A673 (cell line): ENCODE results near the gene DCP1B.

Experiments used
- EZH2 ChIP-seq: fragments of 200-600 bp; sonication (generic); IDR thresholded peaks from 2 replicates; pipeline ENCODE4 v1.6.1; 2017; ENCODE audit warnings: borderline replicate concordance, low read depth, mild to moderate bottlenecking, mixed read lengths, antibody characterized with exemption, low read length; ENCODE audit not compliant: poor library complexity, severe bottlenecking
- TF ChIP-seq, protein P1 (sequence below): fragments of 300-800, 200-600 bp; sonication (generic); conservative IDR thresholded peaks from 2 replicates; pipeline ENCODE4 v1.5.1; 2017; ENCODE audit warnings: low read depth, mild to moderate bottlenecking, antibody characterized with exemption, low read length, moderate library complexity, mixed read lengths

DNA sequence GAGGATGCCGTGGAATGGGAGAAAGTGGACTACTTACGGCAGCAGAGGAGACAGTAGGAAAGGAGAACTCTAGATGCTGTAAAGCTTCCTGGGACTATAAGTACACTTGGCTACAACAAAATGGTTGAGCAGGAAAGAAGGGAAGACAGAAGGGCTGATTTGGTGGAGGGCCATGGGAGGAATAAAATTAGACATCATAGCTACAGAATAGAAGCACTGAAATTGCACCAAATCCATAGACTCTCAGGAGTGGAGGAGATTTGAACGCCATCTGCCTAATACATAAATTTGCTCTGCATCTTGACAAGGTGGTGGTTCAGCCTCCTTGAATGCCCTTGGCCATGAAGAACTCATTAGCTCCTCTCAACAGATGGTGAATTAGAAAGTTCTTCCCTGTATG, 16.3 kb upstream of the DCP1B start:
- TF ChIP-seq, protein P1, sequence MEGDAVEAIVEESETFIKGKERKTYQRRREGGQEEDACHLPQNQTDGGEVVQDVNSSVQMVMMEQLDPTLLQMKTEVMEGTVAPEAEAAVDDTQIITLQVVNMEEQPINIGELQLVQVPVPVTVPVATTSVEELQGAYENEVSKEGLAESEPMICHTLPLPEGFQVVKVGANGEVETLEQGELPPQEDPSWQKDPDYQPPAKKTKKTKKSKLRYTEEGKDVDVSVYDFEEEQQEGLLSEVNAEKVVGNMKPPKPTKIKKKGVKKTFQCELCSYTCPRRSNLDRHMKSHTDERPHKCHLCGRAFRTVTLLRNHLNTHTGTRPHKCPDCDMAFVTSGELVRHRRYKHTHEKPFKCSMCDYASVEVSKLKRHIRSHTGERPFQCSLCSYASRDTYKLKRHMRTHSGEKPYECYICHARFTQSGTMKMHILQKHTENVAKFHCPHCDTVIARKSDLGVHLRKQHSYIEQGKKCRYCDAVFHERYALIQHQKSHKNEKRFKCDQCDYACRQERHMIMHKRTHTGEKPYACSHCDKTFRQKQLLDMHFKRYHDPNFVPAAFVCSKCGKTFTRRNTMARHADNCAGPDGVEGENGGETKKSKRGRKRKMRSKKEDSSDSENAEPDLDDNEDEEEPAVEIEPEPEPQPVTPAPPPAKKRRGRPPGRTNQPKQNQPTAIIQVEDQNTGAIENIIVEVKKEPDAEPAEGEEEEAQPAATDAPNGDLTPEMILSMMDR: no peak
- TF ChIP-seq EZH2: no peak
